Uterus (tissue), 4 donors: ENCODE measurements around the gene MRC2. TPM values are rescaled to one million over a fixed set of nuclear protein-coding genes. Genes with fewer than 3 reads are reported as not detected.

Source experiments
- DNase-seq, 2 donors: peaks; one replicate each; pipeline ENCODE4 v3.0.0-alpha.2; 2019 to 2020
- H3K27ac ChIP-seq, 2 donors: fragments of 200-600 bp; sonication (generic); 1 replicate in 1 of 2; 2 replicates in 1 of 2; pipeline ENCODE4 v1.5.1; 2016 to 2018
- H3K27me3 ChIP-seq, 2 donors: fragments of 200-600 bp; sonication (generic); one replicate each; pipeline ENCODE4 v1.5.1; 2018 to 2019; ENCODE audit warnings: control low read depth in 1 of 2
- H3K36me3 ChIP-seq, 2 donors: fragments of 200-600 bp; sonication (generic); one replicate each; pipeline ENCODE4 v1.5.1; 2019; ENCODE audit warnings: control low read depth in 1 of 2
- H3K4me1 ChIP-seq, 2 donors: fragments of 200-600 bp; sonication (generic); one replicate each; pipeline ENCODE4 v1.5.1; 2018 to 2019; ENCODE audit warnings: control low read depth in 1 of 2
- H3K4me3 ChIP-seq, 2 donors: fragments of 200-600 bp; sonication (generic); 1 replicate in 1 of 2; 2 replicates in 1 of 2; pipeline ENCODE4 v1.5.1; 2018 to 2019; ENCODE audit warnings: mild to moderate bottlenecking in 1 of 2
- H3K9me3 ChIP-seq, 2 donors: fragments of 200-600 bp; sonication (generic); one replicate each; pipeline ENCODE4 v1.5.1; 2019; ENCODE audit warnings: control low read depth in 1 of 2
- POLR2A ChIP-seq, 2 donors: fragments of 450-650 bp; IDR thresholded peaks; one replicate each; pipeline ENCODE4 v1.6.1; 2016; ENCODE audit warnings: antibody characterized with exemption in 2 of 2, mild to moderate bottlenecking in 1 of 2, moderate library complexity in 1 of 2
- intact Hi-C: fragments of 100-400 bp; cut with DNase I; formaldehyde crosslinking; loops from one replicate; pipeline ENCODE4 v1.15.1; 2023; ENCODE audit warnings: low total_unique reads
- total RNA-seq, 4 donors: library from RNA; depleted of rRNA in 3 of 4; stranded (reverse); fragments of >200 nt in 3 of 4; gene quantifications; one replicate each; pipeline versions ENCODE4 v1.1.0 to v1.2.4, GENCODE V29; 2014 to 2023
- TF ChIP-seq, protein P1 (sequence below), 4 experiments: fragments of 200-600 bp in 2 of 4; fragments of 450-650 bp in 2 of 4; sonication (generic) in 2 of 4; IDR thresholded peaks; one replicate each; pipeline ENCODE4 v1.5.1; 2016 to 2019; ENCODE audit warnings: antibody characterized with exemption in 4 of 4, mild to moderate bottlenecking in 2 of 4, moderate library complexity in 1 of 4
- donor health status: DM: yes; HTN: yes; CAD: no.

The MRC2 gene
- total RNA-seq, 4 donors from 2014 or later = 30.7 to 273 (median 102) TPM

DNA sequence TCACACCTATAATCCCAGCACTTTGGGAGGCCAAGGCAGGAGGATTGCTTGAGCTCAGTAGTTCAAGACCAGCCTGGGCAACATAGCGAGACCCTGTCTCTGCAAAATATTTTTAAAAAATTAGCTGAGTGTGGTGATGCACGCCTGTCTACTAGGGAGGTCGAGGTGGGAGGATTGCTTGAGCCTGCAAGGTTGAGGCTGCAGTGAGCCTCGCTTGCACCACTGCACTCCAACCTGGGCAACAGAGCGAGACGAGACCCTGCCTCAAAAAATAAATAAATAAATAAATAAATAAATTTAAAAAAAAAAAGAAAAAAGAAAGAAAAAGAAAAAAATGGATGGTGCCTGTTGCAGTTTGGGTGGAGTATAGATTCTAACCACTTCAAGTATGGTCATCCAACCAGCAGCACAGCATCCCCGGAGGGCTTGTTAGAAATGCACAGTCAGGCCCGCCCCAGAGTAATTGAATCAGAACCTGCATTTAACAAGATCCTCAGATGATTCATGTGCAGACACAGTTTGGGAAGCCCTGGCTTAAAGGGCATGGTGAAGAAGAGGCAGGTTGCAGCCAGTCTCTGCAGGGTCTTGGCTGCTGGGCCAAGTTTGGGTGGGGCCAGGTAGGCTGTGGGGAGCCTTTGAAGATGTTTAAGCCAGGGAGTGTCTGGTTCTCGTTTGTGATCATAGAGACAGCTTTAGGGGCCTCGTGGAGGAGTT is 40.8 kb downstream of the MRC2 start:
- no peak for DNase-seq
- Histone ChIP-seq H3K4me1 (no peaks in the 10 kb centered on the region), H3K36me3 (no peaks in the 10 kb centered on the region), H3K27me3 (no peaks in the 10 kb centered on the region), H3K9me3 (no peaks in the 10 kb centered on the region), H3K4me3 (no peak overlapping the region), H3K27ac (no peak overlapping the region)
- intact Hi-C loops = no loop called here
- TF ChIP-seq, protein P1, sequence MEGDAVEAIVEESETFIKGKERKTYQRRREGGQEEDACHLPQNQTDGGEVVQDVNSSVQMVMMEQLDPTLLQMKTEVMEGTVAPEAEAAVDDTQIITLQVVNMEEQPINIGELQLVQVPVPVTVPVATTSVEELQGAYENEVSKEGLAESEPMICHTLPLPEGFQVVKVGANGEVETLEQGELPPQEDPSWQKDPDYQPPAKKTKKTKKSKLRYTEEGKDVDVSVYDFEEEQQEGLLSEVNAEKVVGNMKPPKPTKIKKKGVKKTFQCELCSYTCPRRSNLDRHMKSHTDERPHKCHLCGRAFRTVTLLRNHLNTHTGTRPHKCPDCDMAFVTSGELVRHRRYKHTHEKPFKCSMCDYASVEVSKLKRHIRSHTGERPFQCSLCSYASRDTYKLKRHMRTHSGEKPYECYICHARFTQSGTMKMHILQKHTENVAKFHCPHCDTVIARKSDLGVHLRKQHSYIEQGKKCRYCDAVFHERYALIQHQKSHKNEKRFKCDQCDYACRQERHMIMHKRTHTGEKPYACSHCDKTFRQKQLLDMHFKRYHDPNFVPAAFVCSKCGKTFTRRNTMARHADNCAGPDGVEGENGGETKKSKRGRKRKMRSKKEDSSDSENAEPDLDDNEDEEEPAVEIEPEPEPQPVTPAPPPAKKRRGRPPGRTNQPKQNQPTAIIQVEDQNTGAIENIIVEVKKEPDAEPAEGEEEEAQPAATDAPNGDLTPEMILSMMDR (IDR thresholded peaks at IDR 0.05) = no peak
- TF ChIP-seq POLR2A (IDR thresholded peaks at IDR 0.05) = no peak

DNA sequence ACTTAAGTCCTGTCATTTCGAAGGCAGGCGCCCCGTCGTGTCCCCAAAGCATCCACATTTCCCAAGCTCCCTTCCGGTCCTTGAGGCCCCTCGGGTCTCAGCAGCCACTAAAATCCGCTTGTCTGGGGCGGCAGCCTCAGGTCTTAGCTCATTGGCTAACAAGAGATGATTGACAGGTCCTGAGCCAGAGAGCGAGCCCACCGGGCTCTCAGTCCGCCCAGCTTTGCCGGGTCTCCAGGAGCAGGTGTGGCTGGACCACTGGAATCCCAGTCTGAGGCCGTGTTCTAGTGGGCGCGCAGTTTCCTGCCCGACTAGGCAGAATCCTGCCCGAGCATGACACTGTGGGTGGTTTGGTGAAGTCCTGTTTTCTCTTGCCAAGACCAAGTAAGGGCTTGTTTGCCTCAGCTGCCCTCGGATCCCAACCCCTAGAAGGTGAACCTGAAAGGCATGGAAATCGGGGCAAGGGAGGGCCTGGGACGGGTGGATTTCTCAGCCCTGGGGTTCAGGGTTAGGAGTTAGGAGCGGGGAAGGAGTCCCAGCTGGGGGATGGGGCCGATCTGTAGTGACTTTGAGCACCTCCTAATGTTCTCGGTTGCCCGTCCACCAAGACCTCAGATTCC is 42.8 kb downstream of the MRC2 start:
- no peak for DNase-seq
- H3K9me3 ChIP-seq = no peaks in the 10 kb centered on the region
- no peaks in the 10 kb centered on the region for H3K27me3 ChIP-seq
- TF ChIP-seq POLR2A (IDR thresholded peaks at IDR 0.05) = no peak
- TF ChIP-seq, protein P1 (IDR thresholded peaks at IDR 0.05) = no peak
- no peak overlapping the region for H3K27ac ChIP-seq
- H3K4me3 ChIP-seq = no peak overlapping the region
- intact Hi-C loops = no loop called here
- peaks cover 0 to 6% of the 10 kb centered on the region in 2 donors for H3K4me1 ChIP-seq
- H3K36me3 ChIP-seq = no peaks in the 10 kb centered on the region

- Histone ChIP-seq H3K27me3 (no peaks in the 10 kb centered on the region), H3K4me1 (peaks cover 0 to 7% of the 10 kb centered on the region in 2 donors), H3K4me3 (no peak overlapping the region), H3K36me3 (no peaks in the 10 kb centered on the region), H3K9me3 (no peaks in the 10 kb centered on the region), H3K27ac (no peak overlapping the region)
- intact Hi-C loops = no loop called here
- DNase-seq = no peak
- TF ChIP-seq, protein P1 (IDR thresholded peaks at IDR 0.05) = no peak
- TF ChIP-seq POLR2A (IDR thresholded peaks at IDR 0.05) = no peak
These were observed 44.1 kb downstream of the MRC2 start for GRCh38 chr17:62671553-62671952.

DNA sequence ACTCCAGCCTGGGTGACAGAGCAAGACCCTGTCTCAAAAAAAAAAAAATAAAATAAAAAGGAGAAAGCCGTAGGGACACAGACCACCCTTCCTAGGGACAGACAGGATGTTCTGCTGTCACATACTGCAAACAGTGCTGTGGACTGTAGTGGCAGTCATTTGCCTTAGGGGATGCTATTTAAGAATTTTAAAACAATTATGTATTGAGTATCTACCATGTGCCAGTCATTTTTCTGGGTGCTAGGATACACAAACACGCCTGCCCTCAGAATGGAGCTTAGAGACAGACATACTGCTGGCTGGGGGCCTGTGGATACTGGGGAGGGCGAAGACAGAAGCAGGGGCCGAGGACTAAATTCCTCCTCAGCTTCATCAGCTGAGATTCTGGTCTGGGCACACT is 45.5 kb downstream of the MRC2 start:
- intact Hi-C loops = no loop called here
- TF ChIP-seq, protein P1 (IDR thresholded peaks at IDR 0.05) = no peak
- TF ChIP-seq POLR2A (IDR thresholded peaks at IDR 0.05) = no peak
- H3K36me3 ChIP-seq = no peaks in the 10 kb centered on the region
- no peak overlapping the region for H3K4me3 ChIP-seq
- DNase-seq = no peak
- peaks cover 0 to 7% of the 10 kb centered on the region in 2 donors for H3K4me1 ChIP-seq
- H3K9me3 ChIP-seq = no peaks in the 10 kb centered on the region
- no peak overlapping the region for H3K27ac ChIP-seq
- H3K27me3 ChIP-seq = no peaks in the 10 kb centered on the region

DNA sequence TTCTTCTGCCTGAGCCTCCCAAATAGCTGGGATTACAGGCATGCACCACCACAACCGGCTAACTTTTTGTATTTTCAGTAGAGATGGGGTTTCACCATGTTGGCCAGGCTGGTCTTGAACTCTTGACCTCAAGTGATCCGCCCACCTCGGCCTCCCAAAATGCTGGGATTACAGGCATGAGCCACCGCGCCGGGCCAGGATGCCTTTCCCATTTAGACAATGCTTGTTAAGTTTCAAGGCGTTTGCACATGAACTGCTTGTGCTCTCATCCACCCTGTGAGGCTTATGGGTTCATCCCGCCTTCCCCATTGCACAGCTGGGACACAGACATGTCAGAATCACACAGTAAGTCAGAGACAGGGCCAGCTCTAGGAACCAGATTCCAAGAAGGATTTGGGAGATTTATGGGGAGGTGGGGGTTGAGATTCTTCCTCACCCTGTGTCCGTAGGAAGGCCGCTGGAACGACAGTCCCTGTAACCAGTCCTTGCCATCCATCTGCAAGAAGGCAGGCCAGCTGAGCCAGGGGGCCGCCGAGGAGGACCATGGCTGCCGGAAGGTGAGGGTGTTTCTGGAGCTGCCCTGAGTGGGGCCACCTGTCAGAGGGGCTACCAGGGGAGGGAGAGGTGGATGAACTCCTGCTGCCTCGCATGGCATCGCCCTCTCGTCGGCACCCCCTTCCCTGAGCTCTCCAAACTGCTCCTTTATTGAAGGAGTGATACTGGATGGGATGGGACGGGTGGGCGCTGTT is 46.3 kb downstream of the MRC2 start:
- Histone ChIP-seq H3K36me3 (no peaks in the 10 kb centered on the region), H3K27me3 (no peaks in the 10 kb centered on the region), H3K4me1 (peaks cover 0 to 7% of the 10 kb centered on the region in 2 donors), H3K27ac (peak overlapping the region in 1 of 2 donors; percentile 8), H3K9me3 (no peaks in the 10 kb centered on the region), H3K4me3 (no peak overlapping the region)
- TF ChIP-seq, protein P1 (IDR thresholded peaks at IDR 0.05) = no peak
- no peak for TF ChIP-seq POLR2A (IDR thresholded peaks at IDR 0.05)
- no peak for DNase-seq
- intact Hi-C loops = no loop called here
